WI38 (cell line): Measurements from ENCODE around the gene YIPF1.
"Not testable (repeated sequence)": the region's sequence is repeated elsewhere in the genome, so short reads cannot be mapped to it uniquely, and the experiment has no call there.

Experiments used
- H3K4me3 ChIP-seq: 2 replicates; pipeline ENCODE4 v1.5.1; 2011; ENCODE audit warnings: low read depth, mild to moderate bottlenecking, control low read depth, low read length
- CTCF ChIP-seq: IDR thresholded peaks from 2 replicates; pipeline ENCODE4 v1.5.1; 2012; ENCODE audit warnings: low read depth, mild to moderate bottlenecking, control low read depth, low read length

Gene YIPF1

GRCh38 chr1:53821380-53821779 is 68.2 kb downstream of the YIPF1 start:
- no peak for TF ChIP-seq CTCF
- no peak overlapping the region for H3K4me3 ChIP-seq

- H3K4me3 ChIP-seq = no peak overlapping the region
- no peak for TF ChIP-seq CTCF
Measured at GRCh38 chr1:53819387-53819786, 70.2 kb downstream of the YIPF1 start.

GRCh38 chr1:53816584-53816983 is 73.0 kb downstream of the YIPF1 start:
- not testable (repeated sequence) for H3K4me3 ChIP-seq

GRCh38 chr1:53815484-53815883 is 74.1 kb downstream of the YIPF1 start:
- H3K4me3 ChIP-seq = not testable (repeated sequence)

GRCh38 chr1:53811414-53811851 is 78.2 kb downstream of the YIPF1 start:
- no peak for TF ChIP-seq CTCF
- H3K4me3 ChIP-seq = no peak overlapping the region

GRCh38 chr1:53810497-53810896 is 79.1 kb downstream of the YIPF1 start:
- TF ChIP-seq CTCF = no peak
- no peak overlapping the region for H3K4me3 ChIP-seq

- no peak for TF ChIP-seq CTCF
- H3K4me3 ChIP-seq = no peak overlapping the region
Measured at GRCh38 chr1:53810007-53810406, 79.6 kb downstream of the YIPF1 start.

- H3K4me3 ChIP-seq = no peak overlapping the region
- TF ChIP-seq CTCF = no peak
Measured at GRCh38 chr1:53807916-53808315, 81.7 kb downstream of the YIPF1 start.
